COR-L47 (cell line): ENCODE measurements around the gene CATSPER3.

Experiments used
- DNase-seq: peaks from one replicate; lab custom pipeline; 2025; lab: John Stamatoyannopoulos, UW

CATSPER3 gene

GRCh38 chr5:135011355-135012032 lies 43.8 kb downstream of the CATSPER3 start:
- no peak for DNase-seq

- no peak for DNase-seq
Measured at GRCh38 chr5:135012033-135012588, 44.4 kb downstream of the CATSPER3 start.

- no peak for DNase-seq
Measured at GRCh38 chr5:135012951-135013391, 45.3 kb downstream of the CATSPER3 start.

GRCh38 chr5:135013445-135013844 lies 45.7 kb downstream of the CATSPER3 start:
- no peak for DNase-seq

GRCh38 chr5:135013947-135014570 lies 46.4 kb downstream of the CATSPER3 start:
- DNase-seq: no peak

- DNase-seq: no peak
Measured at GRCh38 chr5:135015942-135016341, 48.2 kb downstream of the CATSPER3 start.

GRCh38 chr5:135016861-135017290 lies 49.2 kb downstream of the CATSPER3 start:
- no peak for DNase-seq

- DNase-seq: no peak
Measured at GRCh38 chr5:135018457-135018856, 50.8 kb downstream of the CATSPER3 start.

GRCh38 chr5:135019314-135019713 lies 51.6 kb downstream of the CATSPER3 start:
- DNase-seq: no peak

GRCh38 chr5:135020111-135020895 lies 52.6 kb downstream of the CATSPER3 start:
- no peak for DNase-seq

GRCh38 chr5:135024956-135025729 lies 57.4 kb downstream of the CATSPER3 start:
- DNase-seq: no peak

GRCh38 chr5:135025730-135026644 lies 58.3 kb downstream of the CATSPER3 start:
- DNase-seq: no peak

- DNase-seq: no peak
Measured at GRCh38 chr5:135026645-135027265, 59.0 kb downstream of the CATSPER3 start.

- no peak for DNase-seq
Measured at GRCh38 chr5:135027266-135027696, 59.6 kb downstream of the CATSPER3 start.

GRCh38 chr5:135027697-135028615 lies 60.2 kb downstream of the CATSPER3 start:
- DNase-seq: no peak

GRCh38 chr5:135028791-135029476 lies 61.2 kb downstream of the CATSPER3 start:
- DNase-seq: no peak

GRCh38 chr5:135029477-135030122 lies 61.9 kb downstream of the CATSPER3 start:
- DNase-seq: no peak
